Choroid plexus epithelial cell (primary cell): Measurements from ENCODE around the gene HIVEP3.

ENCODE experiments used
- DNase-seq: peaks from one replicate; pipeline ENCODE4 v3.0.0-alpha.2; 2010; ENCODE audit warnings: low read depth
- H3K4me3 ChIP-seq: 2 replicates; pipeline ENCODE4 v1.5.1; 2011; ENCODE audit warnings: low read depth, mild to moderate bottlenecking, control low read depth, low read length, moderate library complexity
- TF ChIP-seq, protein P1 (sequence below): conservative IDR thresholded peaks from 2 replicates; pipeline ENCODE4 v1.5.1; 2011; ENCODE audit warnings: low read depth, mild to moderate bottlenecking, control low read depth, inconsistent platforms, low read length, moderate library complexity

HIVEP3 gene

DNA sequence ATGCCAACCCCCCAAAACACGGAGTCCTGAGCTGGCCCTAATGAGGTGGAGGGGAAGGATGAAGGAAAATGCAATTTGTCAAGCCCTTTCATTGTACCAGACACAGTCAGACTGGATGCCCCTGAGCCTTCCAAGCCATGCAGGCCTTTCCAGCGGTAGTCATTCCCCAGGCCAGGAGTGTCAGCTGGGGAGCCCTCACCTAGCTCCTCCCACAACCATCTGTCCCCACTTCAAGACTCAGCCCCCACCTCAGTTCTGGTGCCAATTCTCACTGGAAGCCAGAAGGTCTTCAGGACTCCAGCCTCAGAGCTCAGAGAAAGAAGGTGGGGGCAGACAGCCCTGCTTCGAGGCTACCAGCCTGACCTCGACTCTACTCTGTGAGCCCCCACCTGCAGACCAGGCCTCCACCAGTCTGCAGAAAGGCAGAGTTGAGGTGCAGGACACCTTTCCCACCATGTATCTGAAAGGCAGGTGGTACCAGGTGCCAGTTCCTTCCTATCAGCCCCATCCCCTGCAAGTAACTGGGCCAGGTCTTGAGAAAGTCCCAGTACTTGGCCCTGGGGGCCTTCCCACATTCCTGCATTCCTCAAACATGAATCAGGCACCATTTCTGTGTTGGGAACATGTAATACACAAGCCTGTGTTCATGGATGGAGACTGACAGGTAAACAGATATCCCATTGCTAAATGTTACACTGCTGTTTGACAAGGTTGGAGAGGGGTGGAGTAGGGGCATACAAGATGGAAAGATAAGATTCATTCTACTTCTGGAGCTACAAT lies 253.7 kb downstream of the HIVEP3 start:
- DNase-seq, result peak; percentile 71
- TF ChIP-seq, protein P1, sequence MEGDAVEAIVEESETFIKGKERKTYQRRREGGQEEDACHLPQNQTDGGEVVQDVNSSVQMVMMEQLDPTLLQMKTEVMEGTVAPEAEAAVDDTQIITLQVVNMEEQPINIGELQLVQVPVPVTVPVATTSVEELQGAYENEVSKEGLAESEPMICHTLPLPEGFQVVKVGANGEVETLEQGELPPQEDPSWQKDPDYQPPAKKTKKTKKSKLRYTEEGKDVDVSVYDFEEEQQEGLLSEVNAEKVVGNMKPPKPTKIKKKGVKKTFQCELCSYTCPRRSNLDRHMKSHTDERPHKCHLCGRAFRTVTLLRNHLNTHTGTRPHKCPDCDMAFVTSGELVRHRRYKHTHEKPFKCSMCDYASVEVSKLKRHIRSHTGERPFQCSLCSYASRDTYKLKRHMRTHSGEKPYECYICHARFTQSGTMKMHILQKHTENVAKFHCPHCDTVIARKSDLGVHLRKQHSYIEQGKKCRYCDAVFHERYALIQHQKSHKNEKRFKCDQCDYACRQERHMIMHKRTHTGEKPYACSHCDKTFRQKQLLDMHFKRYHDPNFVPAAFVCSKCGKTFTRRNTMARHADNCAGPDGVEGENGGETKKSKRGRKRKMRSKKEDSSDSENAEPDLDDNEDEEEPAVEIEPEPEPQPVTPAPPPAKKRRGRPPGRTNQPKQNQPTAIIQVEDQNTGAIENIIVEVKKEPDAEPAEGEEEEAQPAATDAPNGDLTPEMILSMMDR, result no peak
- H3K4me3 ChIP-seq, result no peak overlapping the region

DNA sequence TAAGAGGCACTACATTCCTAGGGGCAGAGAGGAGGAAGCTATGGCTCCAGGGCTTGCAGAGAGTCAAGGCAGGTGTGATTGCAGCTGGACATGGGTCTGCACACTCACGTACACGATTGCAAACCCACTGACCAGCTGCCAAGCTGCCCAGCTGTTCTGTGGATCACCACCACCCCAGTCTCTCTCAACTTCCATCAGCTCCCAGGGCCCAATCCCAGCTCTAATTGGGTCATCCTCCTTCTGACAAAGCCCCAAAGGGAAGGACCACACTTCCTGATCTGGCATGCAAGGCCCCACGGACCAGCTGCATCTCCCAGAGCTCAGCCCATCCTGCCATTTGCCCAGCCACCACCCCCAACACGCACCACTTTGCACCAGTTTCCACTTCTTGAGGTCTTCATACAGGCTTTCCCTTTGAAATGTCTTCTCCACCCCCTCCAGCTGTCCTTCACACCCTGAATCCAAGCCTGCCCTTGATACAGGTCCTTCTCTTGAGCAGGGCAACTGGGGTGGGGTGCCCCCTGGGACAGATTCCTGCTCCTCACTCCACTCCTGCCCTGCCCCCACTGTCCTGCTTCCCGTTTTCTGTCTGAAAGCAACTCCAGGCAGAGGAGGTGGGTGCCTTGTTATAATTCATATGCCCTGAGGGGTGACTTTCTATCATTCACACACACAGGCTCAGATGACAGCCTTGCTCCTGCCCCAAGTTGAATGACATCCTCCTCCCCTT lies 254.9 kb downstream of the HIVEP3 start:
- DNase-seq, result no peak
- H3K4me3 ChIP-seq, result no peak overlapping the region
- TF ChIP-seq, protein P1, result no peak

DNA sequence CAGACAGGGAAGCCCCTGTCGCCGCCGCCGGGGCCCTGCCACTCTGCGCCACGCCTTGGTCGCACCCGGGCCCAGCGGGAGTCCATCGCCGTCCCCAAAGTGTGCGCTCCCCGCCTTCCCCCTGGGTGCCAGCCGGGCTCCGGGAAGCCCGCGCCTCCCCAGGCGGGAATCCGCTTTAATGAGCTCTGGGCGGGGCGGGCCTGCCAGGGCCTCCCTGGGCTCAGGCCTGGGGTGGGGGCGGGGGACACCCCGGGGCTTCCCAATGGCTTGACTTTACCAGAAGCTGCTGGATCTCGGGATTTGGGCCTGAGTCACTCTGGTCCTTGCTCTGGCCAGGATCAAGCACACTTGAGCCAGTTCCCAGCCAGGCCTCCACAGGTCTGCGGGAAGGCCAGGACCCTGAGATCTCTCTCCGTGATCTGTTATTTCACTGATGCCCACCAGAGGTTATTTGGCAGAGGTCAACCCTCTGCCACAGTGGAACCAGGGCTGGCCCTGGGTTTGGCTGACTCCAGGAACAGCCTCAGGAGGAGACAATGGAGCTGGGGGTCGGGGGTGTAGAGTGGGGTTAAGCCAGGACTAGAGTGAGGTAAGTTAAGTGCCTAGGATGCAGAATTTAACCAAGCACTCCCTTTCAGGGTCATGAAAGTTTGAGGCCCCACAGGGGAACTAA lies 255.8 kb downstream of the HIVEP3 start:
- H3K4me3 ChIP-seq, result peak overlapping the region; percentile 63
- peak; percentile 56 for DNase-seq
- TF ChIP-seq, protein P1, result no peak

DNA sequence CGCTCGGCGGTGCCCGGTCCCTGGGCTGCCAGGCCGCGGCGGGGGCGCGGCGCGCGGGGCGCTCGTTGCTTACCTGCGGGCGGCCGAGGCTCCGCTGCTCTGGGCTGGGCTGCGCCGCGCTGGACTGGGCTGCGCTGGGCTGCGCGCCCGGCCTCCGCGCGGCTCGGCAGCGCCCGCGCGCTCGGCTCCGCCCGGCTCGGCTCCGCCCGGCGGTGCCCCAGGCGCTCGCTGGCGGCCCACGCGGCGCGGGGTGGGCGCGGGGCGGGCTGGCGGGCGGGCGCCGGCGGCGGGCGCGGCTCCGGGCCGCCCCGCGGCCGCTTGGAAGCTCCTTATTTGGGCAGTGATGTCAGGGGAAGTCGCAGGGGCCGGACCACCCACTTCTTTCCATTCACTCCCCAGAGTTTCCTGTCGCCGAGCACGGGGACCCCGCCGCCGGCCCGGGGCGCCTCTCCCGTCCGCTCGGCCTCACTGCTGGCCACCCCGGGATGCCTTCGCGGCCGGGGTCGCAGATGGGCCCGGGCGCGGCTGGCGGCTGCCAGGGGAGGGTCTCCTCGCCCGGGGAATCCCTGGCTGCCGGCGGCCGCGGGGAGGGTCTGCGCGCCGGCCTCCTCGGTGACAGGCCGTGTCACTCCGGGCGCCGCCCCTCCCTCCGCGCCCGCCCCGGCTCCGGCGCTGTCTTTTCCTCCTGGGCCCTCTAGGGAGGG lies 256.5 kb downstream of the HIVEP3 start:
- DNase-seq, result peak; percentile 64
- H3K4me3 ChIP-seq, result peak overlapping the region; percentile 63
- TF ChIP-seq, protein P1, result no peak

DNA sequence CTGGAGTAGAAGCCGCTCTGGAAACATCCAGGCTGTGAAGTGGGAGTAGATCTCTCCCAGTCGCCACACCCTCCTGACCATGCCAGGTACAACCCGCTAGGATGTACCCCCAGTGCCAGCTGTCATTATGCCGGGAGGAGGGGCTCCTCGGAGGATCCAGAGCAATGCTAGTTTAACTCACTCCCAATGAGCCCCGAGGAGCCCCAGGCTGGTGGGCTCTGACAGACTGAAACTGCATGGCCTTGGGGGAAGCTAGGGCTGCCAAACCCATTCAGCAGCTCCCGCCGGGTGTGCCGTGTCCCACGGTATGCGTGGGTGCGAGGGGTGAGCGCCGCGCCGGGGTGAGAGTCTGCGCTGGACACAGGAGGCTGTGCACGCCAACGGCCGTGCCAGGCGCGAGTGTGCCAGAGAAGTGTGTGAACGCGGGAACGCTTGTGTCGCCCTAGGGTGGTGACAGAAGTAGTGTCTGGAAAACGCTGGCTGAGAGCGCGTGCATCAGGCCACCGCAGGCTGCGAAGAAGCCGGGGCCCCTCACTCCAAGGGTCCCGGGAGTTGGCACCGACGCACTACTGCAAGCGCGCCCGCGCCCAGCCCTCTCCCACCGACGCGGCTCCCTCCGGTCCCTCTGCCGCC lies 257.2 kb downstream of the HIVEP3 start:
- TF ChIP-seq, protein P1, result no peak
- H3K4me3 ChIP-seq, result peak overlapping the region; percentile 63
- DNase-seq, result no peak
